ENCODE measurements around the gene LGR5.
"Not testable (repeated sequence)": the region's sequence is repeated elsewhere in the genome, so short reads cannot be mapped to it uniquely, and the experiment has no call there.

Gene LGR5

DNA sequence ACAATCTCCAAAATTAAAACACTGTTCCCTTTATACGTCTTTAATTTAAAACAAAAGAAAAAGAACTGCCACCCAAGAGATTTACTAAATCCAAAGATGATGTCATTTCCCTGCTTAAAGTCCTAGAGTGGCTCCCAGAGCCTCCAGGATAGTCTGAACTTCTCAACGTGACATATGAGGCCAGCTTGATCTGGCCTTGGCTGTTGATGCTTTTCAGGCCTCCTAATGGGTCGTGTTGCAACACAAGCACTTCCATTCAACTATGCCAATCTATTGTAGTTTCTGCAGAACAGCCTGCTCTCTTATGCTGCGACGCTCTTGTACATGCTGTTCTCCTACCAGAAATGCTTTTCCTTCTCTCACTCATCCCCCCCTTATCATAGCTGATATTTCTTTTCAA, 35.7 kb downstream of the LGR5 start:
- DNase-seq, result peak; percentile 67

DNA sequence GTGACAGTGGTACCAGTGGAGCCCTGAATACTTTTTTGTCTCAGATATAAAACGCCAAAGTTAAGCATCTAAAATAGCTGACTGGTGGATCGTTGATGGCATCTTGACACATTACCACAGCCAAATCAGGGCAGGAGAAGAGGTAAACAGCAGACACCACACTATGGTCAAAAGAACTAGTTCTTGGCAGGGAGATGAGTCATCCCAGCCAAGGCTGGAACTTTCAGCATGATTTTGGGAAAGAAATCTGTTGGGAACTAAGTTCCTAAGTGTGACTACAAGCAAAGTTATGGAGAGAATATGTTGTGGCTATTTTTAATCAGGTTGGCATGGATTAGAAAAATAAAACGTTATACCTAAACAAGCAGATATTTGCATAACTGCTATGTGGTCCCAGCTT, 36.9 kb downstream of the LGR5 start:
- DNase-seq, result no peak

DNA sequence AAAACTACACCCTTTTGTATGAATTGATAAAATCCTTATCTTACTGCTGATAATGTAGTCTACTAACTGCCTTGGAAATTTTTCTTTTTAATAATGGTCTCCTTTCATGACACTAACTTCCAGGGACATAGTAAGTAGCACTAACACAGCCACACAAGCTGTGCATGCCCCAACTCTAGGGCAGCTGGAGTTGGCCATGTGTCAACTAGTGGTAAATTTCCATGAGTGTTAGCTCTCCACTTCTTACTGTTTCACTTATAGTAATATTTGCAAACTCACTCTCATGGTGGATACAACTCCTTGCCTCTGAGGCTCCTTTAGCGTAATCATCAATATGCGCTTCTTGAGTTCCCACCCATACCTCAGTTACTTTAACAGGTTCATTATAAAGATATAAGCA, 38.0 kb downstream of the LGR5 start:
- no peak for DNase-seq

DNA sequence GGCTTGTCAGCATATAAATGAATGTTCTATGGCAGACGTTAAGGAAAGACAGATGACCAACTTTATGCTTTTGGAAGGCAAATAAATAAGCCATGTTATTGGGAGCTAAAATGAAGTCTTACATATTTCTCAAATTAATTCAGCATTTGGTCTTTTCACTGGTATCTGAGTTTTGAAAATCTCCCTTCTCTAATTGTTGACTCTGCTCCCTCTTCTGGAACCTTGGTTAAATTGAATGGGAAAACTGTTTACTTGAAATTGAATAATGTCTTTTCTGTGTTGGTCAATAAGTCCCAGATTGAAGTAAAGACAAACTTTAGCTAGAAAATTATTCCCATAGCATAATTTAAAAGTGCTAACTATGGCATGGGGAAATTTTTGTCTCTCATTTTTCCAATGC, 38.7 kb downstream of the LGR5 start:
- no peak for DNase-seq

DNA sequence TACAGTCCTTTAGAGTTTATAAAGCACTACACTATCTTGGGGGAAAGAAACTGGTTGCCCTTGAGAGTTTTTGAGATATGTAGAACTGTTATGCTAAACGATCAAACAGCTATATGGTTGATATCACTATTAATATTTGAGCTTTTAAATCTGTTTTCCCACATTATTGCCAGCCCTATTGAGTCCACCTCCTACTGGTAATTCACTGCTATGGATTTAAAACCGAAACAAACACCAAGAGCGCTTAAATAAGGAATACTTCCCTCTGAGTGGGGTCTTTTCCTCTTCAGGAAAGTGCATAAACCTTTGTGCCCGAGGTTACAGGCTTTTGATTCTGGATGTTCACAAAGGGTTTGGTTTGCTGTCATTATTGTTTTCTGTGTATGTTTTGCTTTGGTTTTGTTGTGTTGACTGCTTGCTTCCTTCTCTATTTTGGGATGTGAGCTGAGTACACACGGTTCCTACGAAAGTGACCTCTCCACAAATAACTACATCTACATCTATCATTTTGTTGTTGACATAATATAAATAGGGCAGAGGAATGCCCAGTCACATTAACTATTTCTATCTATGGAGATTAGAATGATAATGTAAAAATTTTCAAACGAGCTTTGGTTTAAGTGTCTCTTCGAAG, 44.8 kb downstream of the LGR5 start:
- DNase-seq, result no peak

DNA sequence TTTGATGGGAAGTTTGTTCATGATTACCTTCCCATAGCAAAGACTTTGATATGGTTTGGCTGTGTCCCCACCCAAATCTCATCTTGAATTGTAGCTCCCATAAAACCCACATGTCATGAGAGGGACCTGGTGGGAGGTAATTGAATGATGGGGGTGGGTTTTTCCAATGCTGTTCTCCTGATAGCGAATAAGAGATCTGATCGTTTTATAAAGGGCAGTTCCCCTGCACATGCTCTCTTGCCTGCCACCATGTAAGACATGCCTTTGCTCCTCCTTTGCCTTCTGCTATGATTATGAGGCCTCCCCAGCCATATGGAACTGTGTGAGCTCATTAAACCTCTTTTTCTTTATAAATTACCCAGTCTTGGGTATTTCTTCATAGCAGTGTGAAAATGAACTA, 51.2 kb downstream of the LGR5 start:
- not testable (repeated sequence) for DNase-seq

DNA sequence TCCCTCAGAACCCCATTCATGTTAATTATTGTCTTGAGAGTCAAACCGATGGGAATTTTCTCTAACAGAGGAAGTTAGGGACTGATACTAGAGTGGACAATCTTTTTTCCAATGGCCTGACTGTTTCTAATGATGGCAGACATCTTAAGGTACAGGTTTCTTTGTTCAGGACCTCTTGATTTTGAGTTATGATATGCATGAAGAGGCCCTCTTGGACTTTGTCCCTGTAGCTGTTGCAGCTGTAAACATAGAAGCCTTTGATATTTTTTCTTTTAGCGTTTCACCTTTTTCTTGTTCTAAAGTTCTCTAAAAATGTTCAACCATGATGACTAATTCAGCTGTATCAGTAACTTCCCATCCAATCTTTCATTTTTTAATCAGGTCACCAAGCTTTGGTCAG, 53.0 kb downstream of the LGR5 start:
- no peak for DNase-seq

DNA sequence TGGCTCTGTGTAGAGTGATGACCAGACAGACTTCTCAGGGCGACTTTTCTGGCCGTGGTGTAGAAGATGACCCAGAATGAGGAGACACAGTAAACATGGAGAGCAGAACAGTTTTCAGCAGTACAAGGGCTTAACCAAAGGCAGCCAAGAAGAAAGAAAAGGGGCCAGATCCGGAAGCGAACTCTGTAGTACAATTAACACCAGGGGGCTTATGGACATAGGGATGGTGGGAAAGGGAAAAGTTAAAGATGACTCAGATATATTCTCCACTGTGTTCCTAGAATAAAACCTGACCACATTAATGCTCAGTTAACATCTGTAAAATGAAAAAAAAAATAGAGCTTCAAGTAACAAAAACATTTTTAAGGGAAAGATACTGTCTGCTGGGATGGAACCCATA, 60.2 kb downstream of the LGR5 start:
- DNase-seq, result no peak

DNA sequence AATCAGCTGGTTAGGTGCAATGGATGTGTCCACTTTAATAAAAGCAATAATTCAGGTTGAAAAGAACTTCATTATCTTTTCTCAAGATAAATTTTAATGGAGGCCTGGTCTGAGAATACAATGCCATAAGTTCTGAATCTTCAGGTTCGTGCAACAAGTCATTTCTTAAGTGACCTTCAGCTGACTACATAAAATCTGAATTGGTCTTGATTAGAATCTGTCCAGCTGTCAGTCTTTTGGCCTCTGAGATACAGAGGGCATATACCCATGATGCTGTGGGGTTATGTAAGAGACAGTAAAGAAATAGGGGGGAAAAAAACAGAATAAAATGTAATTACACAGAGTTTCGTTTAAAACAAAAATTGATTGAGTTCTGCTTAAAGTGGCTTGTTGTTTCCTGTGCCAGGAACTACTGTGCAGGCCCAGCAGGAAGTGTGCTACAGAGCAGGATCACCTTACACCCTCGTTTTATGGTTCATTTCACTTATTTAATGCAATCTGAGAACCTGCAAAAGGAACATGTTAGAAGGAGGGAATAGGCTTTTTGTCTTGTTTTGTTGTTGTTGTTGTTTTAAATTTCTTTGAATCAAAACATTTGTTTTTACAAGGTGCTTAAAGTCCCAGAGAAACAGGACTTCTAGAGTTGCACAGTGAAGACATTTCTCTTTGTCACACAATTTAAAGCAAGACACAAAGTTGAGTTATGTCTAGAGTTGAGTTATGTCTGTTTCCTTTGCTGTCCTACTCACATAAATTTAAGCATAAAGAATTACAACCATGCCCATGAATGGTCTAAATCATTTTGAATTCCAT, 64.2 kb downstream of the LGR5 start:
- peak; percentile 76 for DNase-seq

DNA sequence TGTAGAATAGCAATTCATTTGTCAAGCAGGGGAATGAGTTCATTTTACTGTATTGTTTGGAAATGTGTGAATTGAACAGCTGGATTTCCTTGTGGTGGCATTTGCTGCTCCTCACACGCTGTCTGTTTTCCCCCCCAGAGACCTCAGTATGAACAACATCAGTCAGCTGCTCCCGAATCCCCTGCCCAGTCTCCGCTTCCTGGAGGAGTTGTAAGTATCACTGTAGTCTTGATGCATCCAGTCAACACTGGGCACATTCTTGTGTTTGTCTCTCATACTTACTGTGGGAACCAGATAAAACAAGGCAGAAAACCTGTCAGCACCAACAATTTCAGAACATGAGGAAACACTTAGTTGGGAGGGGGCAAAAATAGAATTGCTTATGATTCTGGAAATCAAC, 64.9 kb downstream of the LGR5 start:
- no peak for DNase-seq

DNA sequence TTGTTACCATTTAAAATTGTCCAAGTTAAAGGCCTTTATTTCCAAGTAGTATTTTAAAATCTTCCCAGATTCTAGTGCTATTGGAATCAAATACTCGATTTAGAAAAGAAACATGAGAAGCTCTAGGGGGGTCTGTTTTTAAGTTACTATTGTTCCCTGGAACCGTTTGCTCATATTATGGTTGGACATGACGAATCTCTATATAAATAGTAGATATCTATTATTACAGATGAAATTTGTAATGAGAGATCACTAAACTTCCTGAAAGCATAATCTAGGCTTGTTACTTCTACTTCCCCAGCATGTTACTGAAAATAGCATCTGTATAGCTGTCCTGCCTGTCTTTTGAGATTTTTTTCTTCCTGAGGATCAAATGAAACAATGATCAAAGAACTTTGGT, 70.1 kb downstream of the LGR5 start:
- DNase-seq, result no peak

DNA sequence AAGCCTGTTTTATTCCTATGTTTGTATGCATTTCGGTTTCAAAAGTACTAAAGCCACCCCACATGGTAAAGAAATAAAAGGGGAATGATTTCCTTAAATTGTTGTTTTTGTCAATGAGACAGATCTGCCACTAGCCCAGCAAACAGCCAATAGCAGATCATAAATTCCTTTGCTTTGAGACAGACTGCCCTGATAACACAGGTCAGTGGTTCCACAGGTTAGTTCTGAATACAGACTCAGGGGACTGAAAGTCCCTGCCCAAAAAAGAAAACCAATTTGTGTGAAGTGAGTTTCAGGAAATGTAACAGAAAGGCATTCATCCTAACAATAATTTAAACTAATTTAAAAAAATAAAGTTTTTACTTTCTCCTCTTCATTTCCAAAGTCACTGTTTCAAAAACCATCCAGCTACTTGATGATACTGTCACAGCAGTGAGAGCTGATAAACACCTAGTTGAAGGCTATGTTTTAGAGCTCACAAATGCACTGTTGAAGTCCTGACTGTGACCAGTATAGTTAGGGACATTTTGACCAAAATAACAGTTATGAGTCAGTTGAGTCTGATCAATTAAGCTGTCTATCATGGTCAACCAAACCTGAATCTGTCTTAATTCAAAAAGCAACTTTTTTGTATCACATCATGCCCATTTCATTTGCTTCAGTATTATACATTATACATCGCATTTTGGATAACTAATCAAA, 77.7 kb downstream of the LGR5 start:
- DNase-seq, result no peak

DNA sequence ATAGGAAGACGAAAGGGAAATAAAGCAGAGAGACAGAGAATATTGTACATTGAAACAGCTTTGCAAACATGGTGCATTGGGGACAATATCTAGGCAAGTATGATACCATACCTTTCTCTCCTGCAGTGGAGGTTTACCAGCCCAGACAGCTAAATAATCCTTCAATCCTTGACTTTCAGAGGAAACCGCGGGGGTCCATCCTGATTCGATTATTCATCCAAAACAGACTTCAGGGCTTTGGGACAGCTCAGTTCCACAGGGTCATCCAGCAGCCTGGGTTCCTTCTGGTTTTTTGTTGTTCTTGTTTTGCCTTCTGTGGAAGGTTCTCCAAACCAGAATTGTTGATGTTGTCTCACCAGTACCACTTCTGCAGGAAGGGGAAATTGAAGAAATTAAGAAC, 81.5 kb downstream of the LGR5 start:
- DNase-seq, result no peak

DNA sequence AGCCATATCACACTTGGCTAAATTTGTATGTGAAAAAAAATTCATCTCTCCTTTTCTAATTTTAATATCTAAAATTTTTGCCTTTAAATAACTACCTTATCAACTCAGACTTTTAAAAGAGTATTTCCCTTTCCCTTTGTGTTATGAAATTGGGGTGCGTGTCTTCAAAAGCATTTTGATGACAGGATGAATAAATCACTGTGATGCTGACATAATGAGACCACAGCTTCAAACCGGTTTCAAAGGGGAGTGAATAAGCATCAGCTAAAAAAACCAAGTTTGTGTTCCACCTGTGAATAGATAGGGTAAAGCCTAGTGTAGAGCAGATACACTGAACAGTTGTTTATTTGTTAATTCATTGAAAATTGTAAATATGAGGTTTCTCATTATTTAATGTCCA, 85.0 kb downstream of the LGR5 start:
- no peak for DNase-seq

DNA sequence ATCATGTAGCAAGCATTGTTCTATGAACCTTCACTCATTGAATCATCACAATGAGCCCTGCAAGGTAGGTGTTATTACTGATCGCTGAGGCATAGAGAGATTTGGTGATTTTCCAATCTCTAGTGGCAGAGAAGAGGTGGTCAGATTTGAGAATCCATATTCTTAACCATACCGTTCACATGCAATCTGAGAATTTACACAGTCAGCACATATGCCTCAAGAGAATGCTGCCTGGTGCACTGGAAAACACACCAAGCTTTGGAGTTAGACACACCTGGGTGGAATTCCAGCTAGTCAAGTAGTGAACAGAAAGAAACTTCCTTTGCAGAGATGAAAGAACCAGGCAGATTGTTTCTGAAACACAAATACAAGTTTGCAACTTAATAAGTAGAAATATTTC, 94.1 kb downstream of the LGR5 start:
- peak; percentile 61 for DNase-seq

DNA sequence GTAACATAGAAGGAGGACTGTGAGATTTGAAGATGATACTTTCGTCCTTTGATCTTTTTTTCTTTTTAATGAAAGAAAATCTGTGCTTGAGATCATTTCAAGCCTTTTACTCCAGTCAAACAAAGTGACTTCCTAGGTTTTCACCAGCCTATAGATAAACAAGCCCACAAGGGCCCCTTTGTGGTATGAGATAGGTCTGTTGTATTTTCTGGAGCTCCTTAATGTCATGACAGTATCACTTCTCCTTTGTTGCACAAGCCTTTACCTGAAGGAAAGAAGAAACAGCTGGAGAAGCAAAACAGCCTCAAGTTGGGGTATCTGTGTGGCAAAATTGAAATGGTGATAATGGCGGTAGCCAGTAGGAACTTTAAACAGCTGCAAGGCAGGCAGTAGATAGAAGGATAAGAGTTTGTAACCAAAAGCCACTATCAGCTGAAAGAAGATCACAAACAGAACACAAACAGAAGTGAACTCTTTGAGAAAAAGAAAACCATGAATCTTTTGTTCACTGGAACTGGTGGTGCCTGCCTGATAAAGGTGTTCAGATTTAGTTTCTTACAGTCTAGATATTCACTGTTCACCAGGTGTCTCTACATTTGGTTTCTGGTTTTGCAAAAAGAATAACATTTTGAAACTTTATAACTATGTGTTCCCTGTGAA, 96.8 kb downstream of the LGR5 start:
- DNase-seq, result no peak

DNA sequence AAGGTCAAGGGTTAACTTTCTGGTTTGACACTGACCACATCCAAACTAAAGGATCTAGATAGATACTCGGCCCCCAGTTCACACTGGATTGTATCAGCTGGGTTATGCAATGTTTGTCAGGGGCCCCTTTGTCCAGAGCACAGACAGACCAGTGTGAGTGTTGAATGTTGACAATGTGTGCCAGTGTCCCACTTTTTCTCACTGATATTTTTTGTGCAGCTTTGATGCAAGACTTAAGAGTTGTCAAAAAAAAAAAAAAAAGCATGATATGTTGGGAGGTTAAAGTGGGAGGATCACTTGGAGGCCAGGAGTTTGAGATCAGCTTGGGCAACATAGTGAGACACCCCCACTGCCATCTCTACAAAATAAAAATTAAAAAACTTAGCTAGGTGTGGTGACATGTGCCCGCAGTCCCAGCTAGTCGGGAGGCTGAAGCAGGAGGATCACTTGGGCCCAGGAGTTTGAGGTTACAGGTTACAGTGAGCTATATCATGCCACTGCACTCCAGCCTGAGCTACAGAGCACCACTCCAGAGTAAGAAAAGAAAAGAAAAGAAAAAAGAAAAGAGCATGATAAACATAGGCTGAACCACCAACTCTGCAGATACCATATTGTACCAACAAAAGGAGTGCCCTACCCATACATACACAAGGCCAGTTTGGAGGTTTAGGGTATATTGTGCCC, 97.5 kb downstream of the LGR5 start:
- no peak for DNase-seq

DNA sequence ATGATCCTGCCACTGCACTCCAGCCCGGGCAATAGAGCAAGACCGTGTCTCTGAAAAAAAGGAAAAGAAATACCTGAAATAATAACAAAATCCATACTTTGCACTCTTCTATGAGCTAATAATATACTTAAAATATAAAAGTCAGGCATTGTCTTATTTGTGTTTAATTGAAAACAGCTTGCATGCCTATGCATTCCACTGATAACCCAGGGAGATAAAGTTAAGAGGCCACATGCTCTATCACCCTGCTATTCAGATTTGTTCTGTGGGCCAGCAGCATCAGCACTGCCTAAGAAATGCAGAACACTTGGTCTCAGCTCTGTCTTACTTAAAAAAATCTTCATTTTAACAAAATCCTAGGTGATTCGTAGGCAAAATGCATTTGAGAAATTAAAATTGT, 99.2 kb downstream of the LGR5 start:
- no peak for DNase-seq

DNA sequence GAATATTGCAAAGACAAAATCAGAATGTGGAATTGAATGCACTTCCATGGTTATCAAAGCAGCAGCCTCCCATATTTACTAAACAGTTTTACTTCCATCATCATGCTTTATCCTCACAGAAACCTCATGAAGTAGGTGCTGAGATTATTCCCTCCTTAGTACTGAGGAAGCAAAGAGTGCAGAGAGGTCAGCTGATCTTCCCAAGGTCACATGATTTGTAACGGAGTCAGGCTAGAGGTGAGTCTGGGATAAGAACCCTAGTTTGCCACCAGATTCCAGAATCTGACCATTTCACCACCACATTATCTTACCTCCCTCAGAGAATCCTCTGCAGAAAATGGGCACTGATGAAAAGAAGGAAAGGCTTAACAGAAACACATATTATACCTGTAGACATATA, 102.0 kb downstream of the LGR5 start:
- DNase-seq, result no peak

DNA sequence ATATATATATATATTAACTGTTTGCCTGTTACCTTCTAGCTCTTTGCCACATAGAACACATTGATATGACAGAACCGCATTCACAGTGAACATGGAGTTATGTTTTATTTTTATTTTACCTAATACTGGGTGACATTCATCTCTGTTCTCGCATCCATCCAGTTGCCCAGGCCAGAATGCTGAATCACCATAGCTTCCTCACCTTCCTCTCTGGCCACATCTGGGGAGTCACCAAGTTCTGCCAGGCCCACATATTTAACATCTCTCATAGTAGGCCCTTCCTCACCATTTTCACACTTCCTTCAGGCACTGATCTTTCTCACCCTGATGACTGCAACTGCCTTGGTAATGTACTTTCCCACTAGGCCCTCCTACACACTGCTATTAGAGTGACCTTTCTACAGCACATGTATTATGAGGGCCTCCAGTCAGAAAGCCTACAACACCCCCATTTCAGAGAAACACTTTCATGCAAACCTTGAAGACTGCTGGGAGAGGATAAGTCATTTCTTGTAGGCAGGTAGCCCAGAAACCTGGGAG, 106.8 kb downstream of the LGR5 start:
- no peak for DNase-seq

DNA sequence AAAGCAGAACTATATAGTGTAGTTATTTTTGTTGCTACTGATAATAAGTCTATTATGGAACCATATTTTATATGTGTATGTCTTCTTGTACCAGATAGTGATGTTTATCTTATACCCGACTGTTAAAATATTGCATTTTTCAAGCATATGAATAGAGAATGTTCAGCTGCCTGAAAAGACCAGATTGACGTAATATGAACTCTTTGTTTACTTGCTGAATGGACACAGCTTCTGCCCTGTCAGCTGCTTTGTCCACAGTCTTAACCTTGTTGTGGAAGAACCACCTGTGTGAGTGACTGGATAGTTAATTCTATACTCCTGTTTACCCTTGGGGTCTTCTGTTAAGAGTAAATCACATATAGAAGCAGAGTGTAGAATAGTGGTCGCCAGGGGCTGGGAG, 109.3 kb downstream of the LGR5 start:
- DNase-seq, result no peak

DNA sequence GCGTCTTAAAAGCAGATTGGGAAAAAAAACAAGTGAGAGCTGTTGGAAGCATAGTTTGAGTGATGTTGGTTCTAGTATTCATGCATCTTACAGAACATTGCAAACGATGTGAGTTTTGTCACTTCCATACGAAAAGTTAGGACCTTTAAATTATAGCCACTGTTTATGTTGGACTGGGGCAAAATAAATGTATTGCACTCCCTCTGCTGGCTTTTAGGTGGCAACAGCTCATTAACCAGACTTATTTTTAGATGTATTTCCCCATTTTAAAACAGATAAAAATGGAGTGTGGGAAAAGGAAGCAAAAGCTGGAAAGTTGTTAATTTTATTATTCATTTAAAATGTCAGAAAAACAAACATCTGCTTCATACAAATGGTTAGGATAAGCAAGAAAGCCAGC, 111.9 kb downstream of the LGR5 start:
- DNase-seq, result no peak

Data from NCI-H345 (cell line).